HEK293 (cell line): ENCODE data around the gene PARD3.

ENCODE experiments used
- CTCF ChIA-PET: fragments of 350-600 bp; formaldehyde crosslinking; extraction: SDS; loops from one replicate; lab custom pipeline; 2021; ENCODE audit warnings: antibody characterized with exemption; lab: Yijun Ruan, JAX
- POLR2A ChIA-PET: fragments of 300-600 bp; formaldehyde crosslinking; extraction: SDS; loops from one replicate; lab custom pipeline; 2020; ENCODE audit warnings: antibody characterized with exemption, inconsistent platforms; lab: Yijun Ruan, JAX
- H3K27ac ChIP-seq: fragments of 200-500 bp; sonication (Bioruptor generic); 2 replicates; pipeline ENCODE4 v1.5.1; 2014; ENCODE audit warnings: low read depth, low read length, control low read depth, inconsistent platforms; ENCODE audit errors: extremely low read depth
- H3K36me3 ChIP-seq, 2 experiments: fragments of 200-500 bp in 1 of 2; sonication (Bioruptor generic) in 1 of 2; 1 replicate in 1 of 2; 2 replicates in 1 of 2; pipeline ENCODE4 v1.5.1; 2014 to 2017; ENCODE audit warnings: inconsistent platforms in 2 of 2, low read length in 2 of 2; ENCODE audit not compliant: control insufficient read depth in 2 of 2, insufficient read depth in 1 of 2
- H3K4me1 ChIP-seq: fragments of 200-500 bp; sonication (Bioruptor generic); 2 replicates; pipeline ENCODE4 v1.5.1; 2014; ENCODE audit warnings: mild to moderate bottlenecking, low read length, inconsistent platforms; ENCODE audit not compliant: control insufficient read depth, insufficient read depth
- H3K4me3 ChIP-seq: 2 replicates; pipeline ENCODE4 v1.5.1; 2011; ENCODE audit warnings: low read depth, mild to moderate bottlenecking, control low read depth, low read length, moderate library complexity
- H3K9me3 ChIP-seq: fragments of 200-500 bp; sonication (Bioruptor generic); 2 replicates; pipeline ENCODE4 v1.5.1; 2014; ENCODE audit warnings: low read depth, low read length, inconsistent platforms; ENCODE audit not compliant: control insufficient read depth, insufficient read depth
- EGR2 ChIP-seq: fragments of 450-650 bp; formaldehyde crosslinking; IDR thresholded peaks from 2 replicates; pipeline ENCODE4 v1.5.1; 2016; ENCODE audit warnings: low read depth, missing biosample characterization, missing genetic modification characterization
- GLI2 ChIP-seq: fragments of 450-650 bp; formaldehyde crosslinking; IDR thresholded peaks from 2 replicates; pipeline ENCODE4; 2017; ENCODE audit warnings: missing biosample characterization, missing genetic modification characterization, low read depth, borderline replicate concordance
- GLIS2 ChIP-seq: fragments of 450-650 bp; formaldehyde crosslinking; IDR thresholded peaks from 2 replicates; pipeline ENCODE4 v1.5.1; 2016; ENCODE audit warnings: missing biosample characterization, missing genetic modification characterization
- KLF9 ChIP-seq: fragments of 450-650 bp; formaldehyde crosslinking; IDR thresholded peaks from 2 replicates; pipeline ENCODE4 v1.5.1; 2016; ENCODE audit warnings: missing biosample characterization, missing genetic modification characterization, low read depth
- OSR2 ChIP-seq: fragments of 450-650 bp; formaldehyde crosslinking; IDR thresholded peaks from 2 replicates; pipeline ENCODE4 v1.5.1; 2016; ENCODE audit warnings: missing biosample characterization, missing genetic modification characterization
- RBAK ChIP-seq: fragments of 450-650 bp; formaldehyde crosslinking; IDR thresholded peaks from 2 replicates; pipeline ENCODE4 v1.5.1; 2016; ENCODE audit warnings: missing biosample characterization, missing genetic modification characterization
- SP2 ChIP-seq: fragments of 450-650 bp; formaldehyde crosslinking; IDR thresholded peaks from 2 replicates; pipeline ENCODE4 v1.5.1; 2016; ENCODE audit warnings: missing biosample characterization, missing genetic modification characterization
- WT1 ChIP-seq: fragments of 450-650 bp; formaldehyde crosslinking; IDR thresholded peaks from 2 replicates; pipeline ENCODE4 v1.5.1; 2016; ENCODE audit warnings: missing biosample characterization, missing genetic modification characterization
- ZBTB21 ChIP-seq: fragments of 450-650 bp; formaldehyde crosslinking; IDR thresholded peaks from 2 replicates; pipeline ENCODE4 v1.5.1; 2017; ENCODE audit warnings: missing biosample characterization, missing genetic modification characterization
- ZBTB48 ChIP-seq: fragments of 450-650 bp; formaldehyde crosslinking; IDR thresholded peaks from 2 replicates; pipeline ENCODE4 v1.5.1; 2016; ENCODE audit warnings: missing biosample characterization, missing genetic modification characterization
- ZFHX2 ChIP-seq: fragments of 450-650 bp; formaldehyde crosslinking; conservative IDR thresholded peaks from 2 replicates; pipeline ENCODE4 v1.5.1; 2016; ENCODE audit warnings: missing biosample characterization, missing genetic modification characterization
- ZNF140 ChIP-seq: fragments of 450-650 bp; formaldehyde crosslinking; IDR thresholded peaks from 2 replicates; pipeline ENCODE4 v1.5.1; 2016; ENCODE audit warnings: missing biosample characterization, missing genetic modification characterization
- ZNF169 ChIP-seq: fragments of 450-650 bp; formaldehyde crosslinking; IDR thresholded peaks from 2 replicates; pipeline ENCODE4 v1.5.1; 2016; ENCODE audit warnings: missing biosample characterization, missing genetic modification characterization
- ZNF221 ChIP-seq: fragments of 450-650 bp; formaldehyde crosslinking; IDR thresholded peaks from 2 replicates; pipeline ENCODE4 v1.5.1; 2017; ENCODE audit warnings: missing biosample characterization, missing genetic modification characterization, borderline replicate concordance
- ZNF23 ChIP-seq: fragments of 450-650 bp; formaldehyde crosslinking; IDR thresholded peaks from 2 replicates; pipeline ENCODE4 v1.5.1; 2016; ENCODE audit warnings: missing biosample characterization, missing genetic modification characterization, borderline replicate concordance
- ZNF266 ChIP-seq: fragments of 450-650 bp; formaldehyde crosslinking; IDR thresholded peaks from 2 replicates; pipeline ENCODE4 v1.5.1; 2016; ENCODE audit warnings: missing biosample characterization, missing genetic modification characterization, low read depth
- ZNF311 ChIP-seq: fragments of 450-650 bp; formaldehyde crosslinking; IDR thresholded peaks from 2 replicates; pipeline ENCODE4 v1.5.1; 2017; ENCODE audit warnings: missing biosample characterization, missing genetic modification characterization, borderline replicate concordance
- ZNF544 ChIP-seq: fragments of 450-650 bp; formaldehyde crosslinking; IDR thresholded peaks from 2 replicates; pipeline ENCODE4 v1.5.0; 2017; ENCODE audit warnings: missing biosample characterization, missing genetic modification characterization
- ZNF558 ChIP-seq: fragments of 450-650 bp; formaldehyde crosslinking; IDR thresholded peaks from 2 replicates; pipeline ENCODE4 v1.5.1; 2016; ENCODE audit warnings: missing biosample characterization, missing genetic modification characterization
- ZNF645 ChIP-seq: fragments of 450-650 bp; formaldehyde crosslinking; IDR thresholded peaks from 2 replicates; pipeline ENCODE4; 2016; ENCODE audit warnings: missing biosample characterization, missing genetic modification characterization
- ZNF658 ChIP-seq: fragments of 450-650 bp; formaldehyde crosslinking; IDR thresholded peaks from 2 replicates; pipeline ENCODE4; 2016; ENCODE audit warnings: missing biosample characterization, missing genetic modification characterization
- ZNF747 ChIP-seq: fragments of 450-650 bp; formaldehyde crosslinking; IDR thresholded peaks from 2 replicates; pipeline ENCODE4 v1.5.1; 2016; ENCODE audit warnings: missing biosample characterization, missing genetic modification characterization
- ZNF785 ChIP-seq: fragments of 450-650 bp; formaldehyde crosslinking; IDR thresholded peaks from 2 replicates; pipeline ENCODE4 v1.5.1; 2016; ENCODE audit warnings: missing biosample characterization, missing genetic modification characterization
- ZNF791 ChIP-seq: fragments of 450-650 bp; formaldehyde crosslinking; IDR thresholded peaks from 2 replicates; pipeline ENCODE4 v1.5.1; 2016; ENCODE audit warnings: missing biosample characterization, missing genetic modification characterization
- ZSCAN16 ChIP-seq: fragments of 450-650 bp; formaldehyde crosslinking; IDR thresholded peaks from 2 replicates; pipeline ENCODE4 v1.5.1; 2016; ENCODE audit warnings: missing biosample characterization, missing genetic modification characterization
- TF ChIP-seq, protein P1 (sequence below): fragments of 450-650 bp; formaldehyde crosslinking; IDR thresholded peaks from 2 replicates; pipeline ENCODE4 v1.5.1; 2017; ENCODE audit warnings: missing biosample characterization, missing genetic modification characterization
- TF ChIP-seq, protein P2 (sequence below): fragments of 450-650 bp; formaldehyde crosslinking; IDR thresholded peaks from 2 replicates; pipeline ENCODE4 v1.5.1; 2017; ENCODE audit warnings: missing biosample characterization, missing genetic modification characterization
- TF ChIP-seq, protein P3 (sequence below): fragments of 450-650 bp; formaldehyde crosslinking; IDR thresholded peaks from 2 replicates; pipeline ENCODE4 v1.5.1; 2016; ENCODE audit warnings: missing biosample characterization, missing genetic modification characterization

PARD3 gene

DNA sequence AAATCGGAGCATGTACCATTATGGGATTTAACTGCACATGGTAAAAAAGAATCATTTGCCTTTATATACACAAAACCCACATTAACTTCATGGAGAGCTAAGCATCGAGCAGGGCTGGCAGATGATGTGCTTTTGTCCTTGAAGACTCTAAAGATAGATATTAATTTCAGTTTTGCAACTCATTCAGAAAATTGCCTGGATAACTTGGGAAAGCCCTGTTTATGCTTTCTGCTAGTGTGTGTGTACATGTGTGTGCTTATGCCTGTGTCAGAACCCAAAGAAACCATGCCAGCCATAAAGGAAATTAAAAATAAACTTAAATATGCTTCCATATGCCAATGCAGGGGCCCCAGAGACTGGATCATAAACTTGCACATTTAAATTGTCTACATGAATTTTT, 640.0 kb downstream of the PARD3 start:
- Histone ChIP-seq H3K36me3 (no peaks in the 10 kb centered on the region), H3K4me3 (no peak overlapping the region), H3K4me1 (peaks cover 16% of the 10 kb centered on the region; the same call in 1 of the 2 replicates), H3K27ac (no peak overlapping the region), H3K9me3 (no peaks in the 10 kb centered on the region)
- ChIA-PET POLR2A (no interaction called here), CTCF (no interaction called here)
- TF ChIP-seq ZNF785 (tag by site-specific recombination) (no peak), ZNF791 (tag by site-specific recombination) (no peak), ZNF544 (tag by site-specific recombination) (no peak), EGR2 (tag by site-specific recombination) (no peak), RBAK (tag by site-specific recombination) (no peak), ZBTB48 (no peak), ZNF558 (tag by site-specific recombination) (no peak), SP2 (tag by site-specific recombination) (no peak), GLI2 (tag by site-specific recombination) (no peak), ZNF23 (tag by site-specific recombination) (no peak), ZBTB21 (no peak), ZNF747 (tag by site-specific recombination) (no peak), ZSCAN16 (tag by site-specific recombination) (no peak)
- TF ChIP-seq, protein P1, sequence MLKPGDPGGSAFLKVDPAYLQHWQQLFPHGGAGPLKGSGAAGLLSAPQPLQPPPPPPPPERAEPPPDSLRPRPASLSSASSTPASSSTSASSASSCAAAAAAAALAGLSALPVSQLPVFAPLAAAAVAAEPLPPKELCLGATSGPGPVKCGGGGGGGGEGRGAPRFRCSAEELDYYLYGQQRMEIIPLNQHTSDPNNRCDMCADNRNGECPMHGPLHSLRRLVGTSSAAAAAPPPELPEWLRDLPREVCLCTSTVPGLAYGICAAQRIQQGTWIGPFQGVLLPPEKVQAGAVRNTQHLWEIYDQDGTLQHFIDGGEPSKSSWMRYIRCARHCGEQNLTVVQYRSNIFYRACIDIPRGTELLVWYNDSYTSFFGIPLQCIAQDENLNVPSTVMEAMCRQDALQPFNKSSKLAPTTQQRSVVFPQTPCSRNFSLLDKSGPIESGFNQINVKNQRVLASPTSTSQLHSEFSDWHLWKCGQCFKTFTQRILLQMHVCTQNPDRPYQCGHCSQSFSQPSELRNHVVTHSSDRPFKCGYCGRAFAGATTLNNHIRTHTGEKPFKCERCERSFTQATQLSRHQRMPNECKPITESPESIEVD: no peak

- Histone ChIP-seq H3K4me1 (peaks cover 7% of the 10 kb centered on the region; the same call in 1 of the 2 replicates), H3K4me3 (no peak overlapping the region), H3K9me3 (no peaks in the 10 kb centered on the region), H3K36me3 (no peaks in the 10 kb centered on the region), H3K27ac (no peak overlapping the region)
- ChIA-PET POLR2A (no interaction called here), CTCF (interaction anchor here (0.7 kb wide), 1 partner anchor 62 kb away, joined by 3 read pairs; no protein-coding TSS in a partner anchor)
- no peak for TF ChIP-seq OSR2 (tag by site-specific recombination)
- TF ChIP-seq ZNF266: no peak
- TF ChIP-seq ZNF169 (tag by site-specific recombination): no peak
- no peak for TF ChIP-seq WT1
- TF ChIP-seq, protein P2, sequence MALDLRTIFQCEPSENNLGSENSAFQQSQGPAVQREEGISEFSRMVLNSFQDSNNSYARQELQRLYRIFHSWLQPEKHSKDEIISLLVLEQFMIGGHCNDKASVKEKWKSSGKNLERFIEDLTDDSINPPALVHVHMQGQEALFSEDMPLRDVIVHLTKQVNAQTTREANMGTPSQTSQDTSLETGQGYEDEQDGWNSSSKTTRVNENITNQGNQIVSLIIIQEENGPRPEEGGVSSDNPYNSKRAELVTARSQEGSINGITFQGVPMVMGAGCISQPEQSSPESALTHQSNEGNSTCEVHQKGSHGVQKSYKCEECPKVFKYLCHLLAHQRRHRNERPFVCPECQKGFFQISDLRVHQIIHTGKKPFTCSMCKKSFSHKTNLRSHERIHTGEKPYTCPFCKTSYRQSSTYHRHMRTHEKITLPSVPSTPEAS (tag by site-specific recombination): no peak
- no peak for TF ChIP-seq GLIS2 (tag by site-specific recombination)
- no peak for TF ChIP-seq ZFHX2 (tag by site-specific recombination)
- TF ChIP-seq ZNF140 (tag by site-specific recombination): no peak
- no peak for TF ChIP-seq ZNF645 (tag by site-specific recombination)
- TF ChIP-seq ZNF311 (tag by site-specific recombination): no peak
- TF ChIP-seq, protein P3, sequence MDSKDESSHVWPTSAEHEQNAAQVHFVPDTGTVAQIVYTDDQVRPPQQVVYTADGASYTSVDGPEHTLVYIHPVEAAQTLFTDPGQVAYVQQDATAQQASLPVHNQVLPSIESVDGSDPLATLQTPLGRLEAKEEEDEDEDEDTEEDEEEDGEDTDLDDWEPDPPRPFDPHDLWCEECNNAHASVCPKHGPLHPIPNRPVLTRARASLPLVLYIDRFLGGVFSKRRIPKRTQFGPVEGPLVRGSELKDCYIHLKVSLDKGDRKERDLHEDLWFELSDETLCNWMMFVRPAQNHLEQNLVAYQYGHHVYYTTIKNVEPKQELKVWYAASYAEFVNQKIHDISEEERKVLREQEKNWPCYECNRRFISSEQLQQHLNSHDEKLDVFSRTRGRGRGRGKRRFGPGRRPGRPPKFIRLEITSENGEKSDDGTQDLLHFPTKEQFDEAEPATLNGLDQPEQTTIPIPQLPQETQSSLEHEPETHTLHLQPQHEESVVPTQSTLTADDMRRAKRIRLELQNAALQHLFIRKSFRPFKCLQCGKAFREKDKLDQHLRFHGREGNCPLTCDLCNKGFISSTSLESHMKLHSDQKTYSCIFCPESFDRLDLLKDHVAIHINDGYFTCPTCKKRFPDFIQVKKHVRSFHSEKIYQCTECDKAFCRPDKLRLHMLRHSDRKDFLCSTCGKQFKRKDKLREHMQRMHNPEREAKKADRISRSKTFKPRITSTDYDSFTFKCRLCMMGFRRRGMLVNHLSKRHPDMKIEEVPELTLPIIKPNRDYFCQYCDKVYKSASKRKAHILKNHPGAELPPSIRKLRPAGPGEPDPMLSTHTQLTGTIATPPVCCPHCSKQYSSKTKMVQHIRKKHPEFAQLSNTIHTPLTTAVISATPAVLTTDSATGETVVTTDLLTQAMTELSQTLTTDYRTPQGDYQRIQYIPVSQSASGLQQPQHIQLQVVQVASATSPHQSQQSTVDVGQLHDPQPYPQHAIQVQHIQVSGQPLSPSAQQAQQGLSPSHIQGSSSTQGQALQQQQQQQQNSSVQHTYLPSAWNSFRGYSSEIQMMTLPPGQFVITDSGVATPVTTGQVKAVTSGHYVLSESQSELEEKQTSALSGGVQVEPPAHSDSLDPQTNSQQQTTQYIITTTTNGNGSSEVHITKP (tag by site-specific recombination): no peak
- no peak for TF ChIP-seq ZNF658 (tag by site-specific recombination)
- TF ChIP-seq ZNF221 (tag by site-specific recombination): no peak
- no peak for TF ChIP-seq KLF9 (tag by site-specific recombination)
These were observed 642.1 kb downstream of the PARD3 start for GRCh38 chr10:34172936-34173533.
